HG03108 (cell line): ENCODE measurements around the gene CAMK2A.

Experiments
- ATAC-seq: cut with Tn5 transposase; IDR thresholded peaks from one replicate; pipeline ENCODE4 v1.9.1; 2021; ENCODE audit warnings: moderate library complexity; ENCODE audit not compliant: unreplicated experiment

The CAMK2A gene

GRCh38 chr5:150300496-150301169 lies 11.1 kb upstream of the CAMK2A start:
- ATAC-seq: no peak

DNA sequence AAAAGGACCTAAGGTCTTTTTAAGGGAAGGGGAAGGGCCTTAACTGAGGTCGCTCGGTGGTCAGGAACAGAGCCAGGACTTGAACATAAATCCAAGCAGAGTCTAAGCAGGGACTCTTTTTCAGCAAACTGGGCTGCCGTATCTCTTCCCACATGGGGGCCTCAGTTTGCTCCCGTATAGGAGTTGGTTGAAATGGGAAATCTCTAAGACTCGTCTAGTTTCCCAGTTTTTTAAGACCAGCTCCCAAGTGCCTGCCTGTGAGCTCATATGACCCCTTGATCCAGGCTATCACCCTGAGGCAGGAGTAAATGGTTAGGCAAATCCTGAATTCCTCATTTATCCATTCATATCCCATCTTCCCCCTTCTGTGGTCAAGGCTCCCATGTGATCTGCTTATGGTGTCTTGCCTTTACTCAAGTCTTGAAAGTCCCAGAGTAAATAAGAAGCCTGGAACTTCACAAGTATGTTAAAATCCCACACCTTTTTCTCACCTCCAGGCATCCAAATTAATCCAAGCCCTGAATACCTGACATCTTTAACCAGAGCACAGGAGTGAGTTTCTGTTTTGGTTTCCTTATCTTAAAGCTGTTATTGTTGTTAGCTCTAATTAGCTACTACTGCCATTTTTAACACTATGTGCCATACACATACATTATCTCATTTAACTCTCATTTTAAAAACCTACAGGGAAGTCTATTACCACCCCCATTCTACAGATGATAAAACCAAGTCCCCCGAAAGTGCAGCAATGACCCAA lies 10.2 kb upstream of the CAMK2A start:
- no peak for ATAC-seq

DNA sequence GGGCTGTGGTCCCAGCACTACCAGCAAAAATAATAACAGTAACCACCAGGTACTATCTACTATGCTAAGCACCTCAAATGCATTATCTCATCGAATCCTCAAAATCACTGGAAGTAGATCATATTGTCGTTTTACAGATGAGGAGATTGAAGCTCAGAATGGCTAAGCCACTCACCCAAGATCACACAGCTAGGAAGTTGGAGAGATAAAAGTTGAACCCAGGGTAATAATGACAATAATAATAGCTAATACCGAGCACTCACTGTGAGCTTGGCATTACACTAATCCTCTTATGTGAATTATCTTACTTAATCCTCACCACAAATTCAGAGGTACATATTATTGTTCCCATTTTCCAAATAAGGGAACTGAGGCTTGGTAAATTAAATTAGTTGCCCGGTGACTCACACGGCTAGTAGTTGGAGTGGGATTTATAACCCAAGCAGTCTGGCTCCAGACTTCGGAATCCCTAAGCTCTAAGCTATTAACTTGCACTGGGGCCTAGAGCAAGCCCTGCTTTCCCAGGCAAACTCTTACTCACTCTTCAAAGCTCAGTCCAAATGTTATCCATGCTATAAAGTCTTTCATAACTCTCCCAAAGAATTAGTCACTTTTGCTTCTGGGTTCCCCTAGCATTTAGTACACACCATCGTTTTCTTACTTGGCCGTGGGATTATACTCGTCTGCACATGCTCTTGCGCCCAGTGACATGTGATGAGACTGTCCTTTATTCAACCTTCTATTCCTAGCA lies 9.3 kb upstream of the CAMK2A start:
- no peak for ATAC-seq

DNA sequence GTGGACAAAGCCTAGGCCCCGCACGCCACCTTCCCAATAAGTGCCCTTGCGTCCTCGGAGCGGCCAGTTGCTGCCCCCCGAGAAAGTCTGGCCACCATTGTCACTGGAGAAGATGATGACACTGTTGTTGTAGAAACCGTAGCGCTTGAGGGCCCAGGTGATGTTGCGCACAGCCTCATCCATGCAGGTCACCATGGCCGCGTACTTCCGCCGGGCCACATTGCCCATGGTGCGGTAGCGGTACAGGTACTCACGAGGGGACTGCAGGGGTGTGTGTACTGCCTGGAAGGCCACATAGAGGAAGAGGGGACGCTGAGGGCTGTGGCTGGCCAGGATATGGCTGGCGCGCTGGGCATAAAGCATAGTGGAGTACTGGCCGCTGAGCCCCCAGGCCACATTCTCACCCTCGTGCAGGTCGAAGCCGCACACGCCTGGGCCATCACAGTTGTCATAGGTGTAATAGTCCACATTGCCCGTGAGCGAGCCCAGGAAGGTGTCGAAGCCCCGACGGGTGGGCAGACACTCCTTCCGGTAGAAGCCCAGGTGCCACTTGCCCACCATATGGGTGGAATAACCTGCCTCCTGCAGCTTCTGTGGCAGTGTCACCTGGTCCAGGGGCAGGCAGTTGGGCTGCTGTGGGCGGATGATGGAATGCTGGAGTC lies 8.5 kb upstream of the CAMK2A start:
- no peak for ATAC-seq

- ATAC-seq: no peak
Measured at GRCh38 chr5:150297236-150297890, 7.8 kb upstream of the CAMK2A start.

DNA sequence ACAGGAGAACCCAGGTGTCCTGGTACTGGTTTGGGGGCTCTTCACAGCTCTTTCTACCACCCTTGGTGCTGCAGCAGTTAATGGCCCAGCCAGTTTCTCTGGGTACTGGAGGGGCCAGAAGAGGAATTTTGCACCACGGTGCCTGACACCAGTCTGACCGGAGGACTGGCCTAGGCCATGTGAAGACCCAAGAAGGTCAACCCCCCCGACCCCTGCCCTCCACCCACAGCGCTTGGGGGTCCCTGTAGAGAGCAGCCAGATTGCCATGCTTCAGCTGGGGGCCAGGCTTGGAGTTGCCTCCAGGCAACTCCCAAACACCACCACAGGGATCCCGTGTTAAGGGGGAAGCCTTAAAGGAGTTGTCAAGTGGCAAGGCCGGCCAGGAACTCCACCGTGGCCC lies 6.9 kb upstream of the CAMK2A start:
- no peak for ATAC-seq

DNA sequence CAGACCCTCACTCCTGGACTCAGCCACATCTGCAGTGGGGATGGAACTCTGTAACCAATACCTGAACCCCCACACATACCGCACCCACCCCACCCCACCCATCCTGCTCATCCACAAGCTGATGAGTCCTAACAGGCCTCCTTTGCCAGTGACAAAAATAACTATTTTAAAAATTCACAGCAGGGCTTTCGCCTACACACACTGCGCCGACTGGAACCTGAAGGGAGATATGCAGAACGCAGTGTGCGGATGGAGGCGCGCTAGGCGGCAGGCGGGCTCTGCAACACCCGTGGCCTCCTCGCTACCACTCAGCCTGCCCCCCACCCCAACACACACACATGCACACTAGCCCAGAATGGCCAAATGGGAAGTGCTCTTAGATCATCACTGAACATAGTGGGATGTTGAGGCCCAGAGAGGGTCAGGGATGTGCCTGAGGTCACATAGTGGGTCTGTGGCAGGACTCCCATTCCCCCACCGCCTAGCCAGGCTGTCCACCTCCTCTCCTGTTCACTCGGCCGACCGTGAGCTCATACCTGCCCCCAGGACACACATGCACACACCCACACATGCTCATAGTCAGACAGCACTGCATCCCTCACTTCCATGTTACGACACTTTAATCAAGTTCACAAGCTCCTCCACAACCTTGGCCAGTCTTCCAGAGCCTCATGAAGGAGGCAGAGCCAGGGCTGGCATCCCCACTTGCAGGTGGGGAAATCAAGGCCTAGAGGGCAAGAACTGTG lies 6.3 kb upstream of the CAMK2A start:
- ATAC-seq: no peak

- ATAC-seq: no peak
Measured at GRCh38 chr5:150295172-150295634, 5.6 kb upstream of the CAMK2A start.

DNA sequence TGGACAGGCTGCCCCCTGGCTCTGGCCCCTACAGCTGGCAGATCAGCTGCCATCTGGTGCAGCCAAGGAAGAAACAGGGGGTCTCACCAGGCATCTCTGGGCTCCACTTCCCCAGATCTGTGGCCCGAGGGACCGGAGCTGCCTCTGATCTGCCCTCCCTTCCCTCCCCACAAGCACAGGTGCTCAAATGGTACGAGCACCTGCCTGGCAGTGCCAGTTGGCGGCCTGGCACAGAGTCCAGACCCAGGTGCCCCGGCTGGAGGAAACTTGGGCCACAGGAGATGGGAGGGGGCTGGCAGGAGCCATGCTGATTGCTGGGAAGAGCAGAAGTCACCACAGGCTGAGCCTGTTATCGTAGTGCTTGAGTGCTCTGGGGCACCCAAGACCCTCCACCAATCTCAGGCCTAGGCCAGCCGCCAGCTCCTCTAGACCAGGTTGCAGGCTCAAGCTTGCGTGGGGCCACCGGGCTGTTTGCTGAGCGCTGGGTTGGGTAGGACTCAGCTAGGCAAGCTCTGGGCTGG lies 5.0 kb upstream of the CAMK2A start:
- no peak for ATAC-seq

DNA sequence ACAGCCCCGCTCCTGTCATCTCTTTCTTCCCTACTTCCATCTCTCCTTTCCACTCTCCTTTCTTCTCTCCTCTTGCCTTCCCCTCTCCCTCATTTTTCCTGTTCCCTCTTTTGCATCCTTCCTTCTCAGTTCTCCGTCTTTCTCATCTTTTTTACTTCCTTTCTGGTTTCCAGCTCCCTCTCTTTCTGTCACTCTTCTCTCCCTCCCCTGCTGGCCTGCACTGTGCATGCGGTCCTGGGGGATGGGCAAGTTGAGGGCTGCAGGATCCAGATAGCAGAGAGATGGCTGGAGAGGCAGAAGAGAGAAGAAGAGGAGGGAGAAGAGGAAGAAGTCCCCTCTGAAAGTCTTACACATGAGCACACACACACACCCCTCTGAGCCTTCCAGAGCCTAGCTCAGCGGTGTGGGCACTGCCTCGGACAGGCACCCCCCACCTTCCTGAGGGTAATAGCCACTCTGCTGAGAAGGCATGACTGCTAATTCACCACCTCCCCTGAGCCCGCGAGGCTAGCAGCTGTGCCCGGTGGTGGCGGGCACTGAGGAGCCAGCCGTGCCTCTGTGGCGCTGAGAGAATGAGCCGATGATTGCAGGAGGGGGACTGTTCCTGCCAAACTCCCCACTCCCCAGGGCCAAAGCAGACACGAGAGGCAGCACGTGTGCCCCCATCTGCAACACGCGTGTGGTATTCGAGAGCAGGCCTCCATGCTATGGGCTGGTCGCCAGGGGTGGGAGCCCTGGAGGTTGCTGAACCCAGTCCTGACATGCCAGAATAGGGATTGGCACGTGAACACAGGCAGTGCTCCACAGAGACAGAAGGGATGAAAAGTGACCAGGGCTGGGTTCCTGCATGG lies 3.7 kb upstream of the CAMK2A start:
- no peak for ATAC-seq

- no peak for ATAC-seq
Measured at GRCh38 chr5:150291388-150292385, 2.1 kb upstream of the CAMK2A start.

- ATAC-seq: no peak
Measured at GRCh38 chr5:150288791-150289190, 782 bp downstream of the CAMK2A start.

GRCh38 chr5:150288361-150288760 lies 1.2 kb downstream of the CAMK2A start:
- no peak for ATAC-seq

DNA sequence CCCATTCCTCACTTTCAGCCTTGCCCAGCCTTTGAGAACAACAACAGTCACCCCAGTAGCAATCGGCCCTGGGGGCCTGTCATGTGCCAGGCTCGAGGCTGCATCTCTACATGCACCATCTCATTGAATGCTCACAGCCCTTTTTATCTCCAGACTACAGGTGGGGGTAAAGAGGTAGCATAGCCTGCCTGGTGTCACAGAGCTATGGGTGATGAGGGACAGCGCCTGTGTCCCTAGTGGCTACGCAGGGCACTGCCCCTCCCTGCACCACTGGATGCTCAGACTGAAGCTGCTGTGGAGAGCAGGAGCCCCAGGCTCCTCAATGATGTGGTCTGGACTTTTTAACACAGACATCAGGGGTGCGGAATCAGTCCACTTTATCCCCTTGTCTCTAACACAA lies 2.8 kb downstream of the CAMK2A start:
- no peak for ATAC-seq

GRCh38 chr5:150285114-150285513 lies 4.5 kb downstream of the CAMK2A start:
- no peak for ATAC-seq

GRCh38 chr5:150284311-150284710 lies 5.3 kb downstream of the CAMK2A start:
- ATAC-seq: no peak

DNA sequence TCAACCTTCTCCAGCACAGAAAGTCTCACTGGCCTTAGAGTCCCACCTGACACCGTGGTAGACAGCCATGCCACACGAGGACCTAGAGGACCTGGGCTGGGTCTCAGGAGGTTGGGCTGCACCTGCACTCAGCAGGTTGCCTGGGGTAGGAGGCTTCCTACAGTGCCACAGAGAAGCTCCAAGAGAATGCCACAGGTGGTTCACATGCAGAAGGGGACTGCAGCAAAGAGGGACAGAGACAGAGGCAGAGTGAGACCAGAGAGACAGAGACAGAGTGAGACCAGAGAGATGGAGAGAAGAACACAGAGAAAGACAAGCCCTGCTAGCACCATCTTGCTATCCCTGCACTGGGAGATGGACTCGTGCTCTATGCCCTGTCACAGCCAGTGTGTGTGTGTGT lies 5.7 kb downstream of the CAMK2A start:
- ATAC-seq: no peak

- no peak for ATAC-seq
Measured at GRCh38 chr5:150281987-150282386, 7.6 kb downstream of the CAMK2A start.
